Stimulated activated CD4-positive, alpha-beta T cell treated with anti-CD3 and anti-CD28 coated beads, Interleukin-15, amount 100 ng/mL, for 1 hour (primary cell): ENCODE results near the gene PCDHGC4.

Source experiments
- DNase-seq, 2 donors: peaks; one replicate each; pipeline ENCODE4 v3.0.0-alpha.2; 2020; ENCODE audit warnings: low read depth in 1 of 2, low spot score in 1 of 2

Gene PCDHGC4

DNA sequence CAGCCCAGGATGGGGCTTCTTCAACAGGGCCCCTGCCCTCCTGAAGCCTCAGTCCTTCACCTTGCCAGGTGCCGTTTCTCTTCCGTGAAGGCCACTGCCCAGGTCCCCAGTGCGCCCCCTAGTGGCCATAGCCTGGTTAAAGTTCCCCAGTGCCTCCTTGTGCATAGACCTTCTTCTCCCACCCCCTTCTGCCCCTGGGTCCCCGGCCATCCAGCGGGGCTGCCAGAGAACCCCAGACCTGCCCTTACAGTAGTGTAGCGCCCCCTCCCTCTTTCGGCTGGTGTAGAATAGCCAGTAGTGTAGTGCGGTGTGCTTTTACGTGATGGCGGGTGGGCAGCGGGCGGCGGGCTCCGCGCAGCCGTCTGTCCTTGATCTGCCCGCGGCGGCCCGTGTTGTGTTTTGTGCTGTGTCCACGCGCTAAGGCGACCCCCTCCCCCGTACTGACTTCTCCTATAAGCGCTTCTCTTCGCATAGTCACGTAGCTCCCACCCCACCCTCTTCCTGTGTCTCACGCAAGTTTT is 27.6 kb downstream of the PCDHGC4 start:
- peak; percentile 73 to 76 for DNase-seq

DNA sequence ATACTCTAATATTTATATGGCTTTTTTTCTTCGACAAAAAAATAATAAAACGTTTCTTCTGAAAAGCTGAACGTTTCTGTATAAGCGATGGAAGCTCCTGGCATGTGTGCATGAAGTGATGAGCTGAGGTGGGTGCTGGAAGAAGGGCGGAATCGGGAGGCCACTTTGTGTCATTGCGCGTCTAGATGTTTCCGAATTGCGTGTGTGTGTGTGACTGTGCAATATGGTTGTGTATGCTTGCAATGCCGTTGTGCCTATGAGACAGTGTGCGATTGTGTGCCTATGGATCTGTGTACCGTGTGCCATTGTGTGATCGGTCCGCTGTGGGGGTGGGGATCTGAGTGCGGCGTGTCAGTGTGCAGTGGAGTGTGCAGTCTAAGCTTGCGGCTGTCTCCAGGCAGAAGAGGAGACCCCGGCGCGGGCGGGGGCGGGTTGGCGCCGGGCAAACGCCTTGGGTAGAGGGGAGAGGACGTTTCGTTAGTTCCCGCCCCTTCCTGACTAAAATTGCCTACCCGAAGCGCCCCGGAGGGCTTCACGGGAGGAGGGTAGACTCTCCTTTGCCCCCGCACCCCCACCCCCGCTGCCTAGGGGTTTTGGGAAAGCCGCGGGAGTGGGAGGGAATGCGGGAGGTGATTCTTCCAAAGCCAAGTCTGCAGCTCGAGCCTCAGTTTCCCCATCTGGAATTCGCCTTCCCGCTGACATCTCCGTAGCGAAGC is 28.2 kb downstream of the PCDHGC4 start:
- no peak for DNase-seq

DNA sequence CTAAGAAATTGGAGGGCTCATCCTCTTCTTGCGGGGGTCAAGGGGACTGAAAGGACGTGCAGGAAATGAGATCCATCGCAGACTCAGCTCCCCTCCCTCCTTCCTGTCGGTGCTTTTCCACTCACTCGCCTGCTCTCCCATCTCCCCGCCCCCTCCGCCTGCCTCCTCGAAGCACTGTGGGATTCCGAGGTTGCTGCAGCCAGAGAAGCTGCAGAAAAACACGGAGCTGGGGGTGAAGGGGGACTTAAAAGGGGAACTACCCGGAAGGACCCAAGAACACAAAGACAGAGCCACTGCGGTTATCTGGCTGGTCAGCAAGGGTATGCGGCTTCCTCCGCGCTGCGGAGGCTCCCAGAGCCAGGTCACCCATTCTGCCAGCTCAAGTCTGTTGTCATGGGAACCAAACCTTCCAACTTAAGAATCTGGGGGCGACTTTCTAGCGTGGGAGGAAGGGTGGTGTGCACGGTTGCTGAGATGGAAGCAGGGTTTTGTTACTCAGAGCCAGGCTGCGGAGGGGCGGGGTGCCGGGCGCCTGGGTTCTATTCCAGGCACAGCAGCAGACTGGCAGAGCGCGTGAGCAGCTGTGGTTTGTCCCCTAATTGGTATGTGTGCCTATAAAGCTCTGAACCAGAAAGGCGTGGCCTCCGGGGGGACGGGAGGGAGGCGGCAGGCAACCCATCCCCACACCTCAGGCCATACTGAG is 28.9 kb downstream of the PCDHGC4 start:
- peak in 1 of 2 donors; percentile 63 for DNase-seq

DNA sequence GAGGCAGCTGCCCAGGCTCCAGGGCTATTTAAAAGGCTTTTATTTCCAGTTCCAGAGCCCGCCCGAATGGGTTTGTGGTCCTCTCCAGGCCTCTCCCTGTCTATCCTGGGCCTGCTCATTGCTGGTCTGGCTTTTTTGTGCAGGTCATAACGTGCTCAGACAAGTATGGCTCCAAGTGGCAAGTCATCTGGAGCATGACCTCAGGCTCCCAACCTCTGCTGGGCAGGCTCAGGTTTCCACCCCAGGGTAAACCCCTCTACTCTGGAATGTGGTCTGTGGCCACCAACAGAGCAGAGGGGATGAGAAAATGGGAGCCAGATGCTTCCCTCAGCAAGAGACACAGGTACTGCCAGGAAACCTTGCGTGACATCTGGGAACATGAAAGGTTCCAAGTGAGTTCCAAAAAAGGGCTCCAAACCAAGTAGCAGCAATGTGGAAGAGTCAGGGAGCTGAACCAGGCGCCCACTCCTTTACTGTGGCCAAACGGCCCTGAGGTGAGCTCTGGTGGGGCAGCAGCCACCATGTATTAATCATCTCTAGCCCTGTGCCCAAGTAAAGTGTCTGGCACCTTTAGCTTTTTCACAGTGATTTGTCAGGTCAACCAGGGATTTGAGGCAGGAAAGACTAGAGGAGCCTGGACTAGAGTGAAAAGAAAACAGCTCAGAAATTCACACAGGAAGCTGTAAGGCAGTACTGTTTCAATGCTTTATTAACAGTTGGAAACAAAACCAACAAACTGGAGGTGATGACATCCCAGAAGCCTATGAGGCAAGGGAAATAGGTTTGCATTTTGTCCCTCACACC is 29.7 kb downstream of the PCDHGC4 start:
- DNase-seq, result no peak

DNA sequence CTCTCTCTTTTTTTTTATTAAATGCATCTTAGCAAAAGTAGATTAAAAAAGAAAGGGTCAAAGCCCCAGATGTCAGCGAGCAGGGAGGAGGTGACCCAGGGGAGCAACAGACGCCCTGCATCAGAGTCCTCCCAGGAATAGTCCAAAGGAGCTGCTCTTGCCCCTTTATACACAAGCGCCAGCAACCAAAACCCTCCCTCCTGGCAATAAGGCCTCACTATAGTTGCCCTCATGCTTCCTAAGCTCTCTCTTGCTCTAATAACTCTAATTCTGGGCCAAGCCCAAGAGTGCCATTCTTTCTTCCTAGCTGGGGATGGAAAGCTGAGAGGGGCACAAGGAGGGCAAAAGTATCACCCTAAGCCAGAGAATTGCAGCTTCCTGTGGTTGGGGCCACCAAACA is 30.3 kb downstream of the PCDHGC4 start:
- no peak for DNase-seq

DNA sequence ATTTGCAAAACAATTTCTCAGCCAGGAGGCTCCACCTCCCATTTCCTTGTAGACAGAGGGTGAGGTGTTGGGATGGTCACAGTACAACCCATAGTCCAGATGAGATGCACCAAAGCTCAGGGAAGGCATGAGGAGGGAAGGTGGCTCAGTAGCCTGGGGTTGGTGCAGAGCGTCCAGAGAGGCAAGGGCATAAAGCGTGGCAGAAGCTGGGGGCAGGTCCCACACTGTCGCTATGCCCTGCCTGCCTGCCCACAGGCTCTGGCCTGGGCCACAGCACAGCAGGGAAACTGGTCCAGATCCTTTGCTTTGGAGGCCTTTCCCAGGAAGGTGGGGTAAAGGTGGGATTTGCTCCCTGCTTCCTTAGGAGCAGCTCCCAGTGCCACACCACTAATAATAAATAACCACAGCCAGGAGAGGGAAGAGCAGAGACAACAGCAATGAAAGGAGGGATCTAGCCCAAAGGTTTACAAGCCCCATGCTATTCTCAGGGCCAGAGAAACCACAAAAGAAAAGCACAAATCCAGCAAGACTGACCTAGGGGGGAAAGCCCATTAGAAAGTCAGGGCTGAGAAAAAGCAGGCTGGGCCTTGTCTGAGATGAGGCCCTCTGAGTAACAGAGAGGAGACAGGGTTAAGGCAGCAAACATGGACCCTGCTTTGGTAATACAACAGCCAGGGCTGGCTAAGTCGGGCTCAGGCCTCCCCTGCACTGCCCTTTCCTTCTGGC is 31.3 kb downstream of the PCDHGC4 start:
- no peak for DNase-seq

DNA sequence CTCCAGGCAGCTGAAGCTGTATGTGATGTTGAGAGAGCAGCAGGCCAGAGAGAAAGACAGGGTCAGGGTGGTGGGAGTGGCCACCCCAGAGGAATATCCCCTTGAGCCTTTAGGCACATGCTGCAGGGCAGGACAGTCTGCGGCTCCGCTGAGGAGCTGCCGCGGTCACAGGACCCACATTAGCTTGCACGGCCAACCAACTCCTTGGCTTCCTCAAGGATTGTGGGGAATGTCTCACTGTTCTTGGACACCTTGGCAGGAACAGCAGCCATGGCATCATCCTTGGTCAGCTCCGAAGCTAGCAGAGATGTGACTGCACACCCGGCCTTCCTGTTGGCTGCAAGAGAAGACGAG is 31.8 kb downstream of the PCDHGC4 start:
- no peak for DNase-seq

DNA sequence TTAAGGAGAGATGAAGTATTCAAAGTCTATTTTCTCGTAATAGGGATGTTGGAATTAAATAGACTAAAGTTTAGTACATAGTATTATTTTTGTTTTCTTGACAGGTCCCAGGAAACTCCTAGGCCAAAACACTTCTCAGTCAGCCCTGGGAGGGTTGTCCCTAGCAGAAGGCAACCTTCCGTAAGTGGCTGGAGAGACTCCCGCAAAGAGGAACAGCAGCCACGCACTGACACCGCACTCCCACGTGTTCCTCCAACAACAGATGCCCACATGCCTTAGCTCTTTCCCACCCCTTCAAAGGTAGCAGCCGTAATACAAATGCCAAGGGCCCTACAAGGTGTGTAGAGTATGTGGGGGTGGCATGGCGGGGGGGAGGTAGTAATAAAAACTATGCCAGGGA is 32.5 kb downstream of the PCDHGC4 start:
- no peak for DNase-seq

DNA sequence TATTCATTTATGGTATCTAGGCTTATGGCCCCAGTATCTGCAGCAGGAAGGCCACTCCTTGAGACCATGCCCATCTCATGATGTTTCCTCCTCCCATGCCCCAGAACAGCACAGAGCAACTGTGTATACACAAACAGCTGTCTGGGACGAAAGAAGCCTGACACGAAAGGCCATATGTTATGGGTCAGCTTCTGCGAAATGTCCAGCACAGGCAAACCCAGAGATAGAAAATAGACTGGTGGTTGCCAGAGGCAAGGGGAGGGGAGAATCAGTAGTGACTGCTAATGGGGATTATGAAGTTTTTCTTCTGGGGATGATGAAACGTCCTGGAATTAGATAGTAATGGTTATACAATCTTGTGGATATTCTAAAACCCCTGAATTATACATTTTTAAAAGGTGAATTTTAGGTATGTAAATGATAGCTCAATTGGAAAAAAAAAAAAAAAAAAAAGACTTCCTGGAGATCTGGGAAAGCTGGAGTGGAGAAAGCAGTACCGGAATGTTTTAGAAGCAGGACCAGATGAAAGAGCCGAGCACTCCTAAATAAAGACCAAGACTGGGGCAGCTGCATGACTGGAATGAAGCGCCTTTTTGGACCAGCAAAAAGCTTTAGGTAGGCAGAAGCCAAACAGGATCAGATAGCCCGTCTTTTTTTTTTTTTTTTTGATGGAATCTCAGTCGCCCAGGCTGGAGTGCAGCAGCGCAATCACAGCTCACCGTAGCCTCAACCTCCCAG is 33.2 kb downstream of the PCDHGC4 start:
- DNase-seq, result no peak

DNA sequence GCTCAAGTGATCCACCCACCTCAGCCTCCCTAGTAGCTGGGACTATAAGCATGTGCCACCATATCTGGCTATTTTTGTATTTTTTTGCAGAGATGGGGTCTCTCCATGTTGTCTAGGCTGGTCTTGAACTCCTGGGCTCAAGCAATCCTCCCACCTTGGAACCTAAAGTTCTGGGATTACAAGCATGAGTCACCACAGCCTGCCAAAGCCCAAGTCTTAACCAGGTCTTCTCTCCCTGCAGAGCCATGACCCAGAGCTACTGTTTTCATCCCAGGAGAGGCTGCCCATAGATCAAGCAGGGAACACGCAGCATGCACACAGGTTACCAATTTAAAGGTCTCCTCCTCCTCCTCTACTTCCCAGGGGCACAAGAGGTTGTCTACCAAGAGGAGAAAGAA is 33.8 kb downstream of the PCDHGC4 start:
- no peak for DNase-seq

DNA sequence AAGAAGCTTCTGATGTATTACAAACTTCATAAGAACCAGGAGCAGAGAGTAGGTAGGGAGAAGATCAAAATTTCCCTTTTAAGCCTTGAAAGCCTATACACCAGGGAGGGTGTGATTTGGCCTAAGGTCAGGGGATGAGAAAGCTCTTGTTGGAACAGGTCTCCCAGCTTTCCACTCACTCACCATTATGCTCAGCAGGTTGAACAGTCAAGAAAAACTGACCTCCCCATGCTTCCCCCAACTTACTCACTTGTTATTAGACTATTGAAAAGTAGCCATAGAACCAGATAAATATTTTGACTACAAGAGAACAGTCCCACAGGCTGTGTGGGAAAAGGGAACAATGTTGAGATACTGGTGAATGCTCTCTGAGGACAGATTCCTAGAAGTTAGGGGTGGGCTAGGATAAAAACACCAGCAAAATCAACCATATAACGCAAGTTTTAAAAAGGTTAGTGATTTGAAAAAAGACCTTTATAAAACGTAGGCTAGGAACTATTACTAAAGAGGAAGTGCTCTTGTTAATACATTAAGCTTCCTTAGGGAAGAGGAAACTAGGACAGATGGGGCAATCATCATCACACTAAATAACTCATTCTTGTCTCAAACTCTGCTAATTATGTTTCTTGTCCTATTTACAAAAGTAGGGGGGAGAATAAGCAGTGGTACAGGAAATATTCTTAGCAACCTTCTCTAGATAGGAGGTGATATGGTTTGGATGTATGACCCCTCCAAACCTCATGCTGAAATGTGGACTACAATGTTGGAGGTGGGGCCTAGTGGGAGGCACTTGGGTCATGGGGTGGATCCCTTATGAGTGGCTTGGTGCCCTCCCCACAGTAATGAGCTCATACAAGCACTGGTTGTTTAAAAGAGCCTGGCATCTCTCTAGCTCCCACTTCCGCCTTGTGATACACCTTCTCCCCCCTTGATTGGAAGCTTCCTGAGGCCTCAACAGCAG is 35.1 kb downstream of the PCDHGC4 start:
- no peak for DNase-seq

DNA sequence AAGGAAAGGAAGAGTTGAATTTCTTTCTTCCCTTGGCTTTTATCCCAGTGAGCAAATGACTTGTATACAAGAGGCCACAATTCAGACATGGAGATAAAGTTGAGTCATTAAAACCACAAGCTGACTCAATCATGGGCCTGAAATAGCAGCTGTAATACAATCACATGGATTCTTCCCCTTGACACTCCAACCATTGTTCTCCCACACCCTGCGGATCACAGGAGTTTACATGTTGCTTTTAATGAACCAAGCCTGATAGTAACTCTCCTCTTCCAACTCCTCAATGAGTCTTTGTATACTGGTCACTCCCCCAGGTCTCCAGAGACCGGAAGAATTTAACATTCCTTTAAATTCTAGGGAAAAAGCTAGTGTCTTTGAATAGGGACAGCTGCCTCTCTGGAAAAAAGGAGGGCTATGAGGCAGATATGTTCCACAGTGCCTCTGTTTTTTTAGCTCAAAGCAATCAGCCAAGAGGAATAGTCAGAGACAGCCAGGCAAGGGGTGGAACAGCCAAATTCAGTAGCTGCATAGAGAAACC is 36.5 kb downstream of the PCDHGC4 start:
- DNase-seq, result no peak

DNA sequence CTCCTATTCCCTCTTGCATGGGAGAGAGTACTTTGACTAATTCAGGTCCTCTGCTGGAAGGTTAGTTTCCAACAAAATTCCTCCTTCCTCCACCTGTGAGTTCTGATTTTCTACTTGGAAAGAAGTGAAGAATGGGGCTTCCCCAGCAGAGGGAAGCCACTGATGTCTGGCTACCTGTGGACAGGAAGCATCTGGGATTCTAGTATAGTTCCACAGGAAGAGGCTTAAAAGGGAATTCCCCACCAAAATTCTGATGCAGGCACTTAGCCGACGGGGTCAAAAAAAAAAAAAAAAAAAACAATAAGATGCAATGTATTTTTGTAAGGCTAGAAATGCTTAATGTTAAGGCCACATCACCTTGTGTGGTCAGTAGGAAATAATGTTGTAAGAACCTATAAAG is 37.5 kb downstream of the PCDHGC4 start:
- DNase-seq, result no peak

DNA sequence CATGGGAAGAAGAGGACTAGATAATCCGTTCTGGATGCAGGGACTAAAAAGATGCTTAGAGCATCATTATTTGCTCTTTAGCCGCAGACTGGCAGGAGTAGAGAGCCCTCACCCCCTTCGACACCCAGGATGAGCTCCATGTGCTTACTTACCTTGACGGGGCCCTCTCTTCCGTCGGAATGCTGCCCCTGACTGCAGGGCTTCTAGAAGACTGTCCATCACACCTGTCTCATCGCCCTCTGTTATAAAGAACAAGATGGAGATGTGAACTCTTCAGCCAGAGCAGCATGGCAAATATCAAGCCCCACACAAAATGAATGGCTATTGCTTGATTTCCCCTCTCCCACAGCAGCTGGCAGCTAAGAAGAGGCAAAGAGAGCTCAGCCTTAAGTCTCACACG is 39.2 kb downstream of the PCDHGC4 start:
- DNase-seq, result no peak

DNA sequence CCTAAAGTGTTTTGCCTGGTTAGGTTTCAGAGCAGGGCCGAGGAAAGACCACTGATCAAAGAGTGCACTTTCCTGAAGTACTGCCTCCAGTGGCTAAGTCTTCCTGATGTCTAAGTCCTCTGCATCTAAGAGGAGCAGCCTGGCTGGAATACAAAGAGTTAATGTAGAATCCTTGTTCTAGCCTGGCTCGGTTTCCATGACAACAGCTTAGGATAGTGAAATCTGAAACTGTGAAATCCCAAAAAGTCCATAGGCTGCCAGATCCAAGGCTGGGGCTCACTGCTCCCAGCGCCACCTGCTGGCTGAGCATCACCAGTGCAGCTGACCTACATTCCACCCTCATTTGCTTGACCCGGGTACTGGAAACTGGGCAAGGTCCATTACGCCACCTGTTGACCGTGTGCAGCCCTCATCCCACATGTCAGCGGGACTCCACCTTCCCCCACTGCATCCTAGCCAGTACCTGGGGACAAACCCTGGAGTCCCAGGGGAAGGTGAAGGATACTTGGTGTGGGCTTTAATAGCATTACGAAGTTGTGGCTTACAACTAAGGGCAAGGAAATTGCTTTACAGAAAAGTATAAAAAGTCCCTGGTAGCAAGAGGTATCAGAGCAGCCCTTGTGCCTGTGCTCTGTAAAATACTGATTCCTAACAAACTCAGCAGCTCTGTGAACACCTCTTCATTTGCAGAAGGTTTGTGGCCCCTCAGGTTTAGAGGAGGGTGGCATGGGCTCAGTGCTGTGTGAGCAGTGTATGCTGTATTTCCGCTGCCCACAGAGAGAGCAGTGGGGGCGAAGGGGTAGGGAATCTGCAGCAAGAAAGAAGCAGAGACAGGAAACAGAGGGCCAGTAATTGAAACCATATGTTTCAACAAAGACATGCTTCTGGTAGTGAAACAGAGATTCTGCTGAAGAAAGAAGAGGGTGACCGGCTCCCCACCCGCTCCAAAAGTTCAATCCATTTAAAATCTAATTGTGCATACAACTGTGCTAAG is 40.1 kb downstream of the PCDHGC4 start:
- DNase-seq, result peak; percentile 17 to 28

DNA sequence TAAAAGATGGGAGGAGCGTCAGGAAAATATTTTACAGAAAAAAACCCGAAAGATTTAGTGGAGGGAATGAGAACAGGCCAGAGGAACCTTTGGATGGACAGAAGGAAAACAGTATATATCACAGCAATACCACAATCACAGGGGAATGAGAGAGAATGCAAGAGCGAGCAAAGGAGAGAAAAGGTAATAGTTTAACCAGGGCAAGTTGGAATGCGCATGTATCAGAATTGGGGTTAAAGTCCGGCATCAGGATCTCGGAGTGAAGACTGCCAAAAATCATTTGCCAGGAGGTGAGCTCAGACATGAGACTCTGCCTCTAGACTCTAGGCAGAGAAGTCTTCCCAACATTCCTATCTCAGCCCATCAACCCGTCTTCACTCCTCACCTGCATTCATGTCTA is 40.8 kb downstream of the PCDHGC4 start:
- no peak for DNase-seq

DNA sequence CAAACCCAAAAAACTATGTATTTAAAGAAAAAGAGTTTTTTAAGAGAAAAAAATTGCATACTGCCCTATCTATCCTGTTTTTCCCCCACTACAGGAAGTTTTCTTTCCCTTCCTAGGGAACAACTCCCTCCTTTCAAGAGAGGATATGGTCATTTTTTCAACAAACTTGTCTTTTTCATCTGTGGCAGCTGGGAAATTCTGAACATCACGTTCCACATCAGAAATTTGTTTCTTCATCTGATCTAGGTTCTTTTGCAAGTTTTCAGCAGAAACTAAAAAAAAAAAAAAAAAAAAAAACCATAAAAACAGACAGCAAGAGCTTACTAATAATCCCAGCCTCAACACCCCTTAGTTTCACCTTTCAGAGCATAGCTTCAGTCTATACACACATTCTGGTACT is 42.6 kb downstream of the PCDHGC4 start:
- no peak for DNase-seq
